Mesothelial cell of epicardium (in vitro differentiated cells): ENCODE data around the gene PTCD1. TPM values are rescaled to one million over a fixed set of nuclear protein-coding genes. Genes with fewer than 3 reads are reported as not detected.

Source experiments
- DNase-seq, 2 experiments: peaks; one replicate each; pipeline ENCODE4 v3.0.0; 2021; ENCODE audit warnings: low spot score in 2 of 2; ENCODE audit not compliant: unreplicated experiment in 2 of 2
- H3K27ac Mint-ChIP-seq: 2 replicates; pipeline ENCODE4 v1.8.0; 2021; ENCODE audit warnings: mixed read lengths
- H3K27me3 Mint-ChIP-seq: 2 replicates; pipeline ENCODE4 v1.8.0; 2021; ENCODE audit warnings: low read depth, mixed read lengths
- H3K36me3 Mint-ChIP-seq: 2 replicates; pipeline ENCODE4 v1.8.0; 2021; ENCODE audit warnings: mixed read lengths
- H3K4me1 Mint-ChIP-seq: 2 replicates; pipeline ENCODE4 v1.8.0; 2021; ENCODE audit warnings: mixed read lengths
- H3K4me3 Mint-ChIP-seq: 2 replicates; pipeline ENCODE4 v1.8.0; 2021; ENCODE audit warnings: mild to moderate bottlenecking, moderate library complexity, mixed read lengths
- H3K9me3 Mint-ChIP-seq: 2 replicates; pipeline ENCODE4 v1.8.0; 2021; ENCODE audit warnings: mixed read lengths
- total RNA-seq: library from RNA; stranded (reverse); gene quantifications from 3 replicates; pipeline ENCODE4 v1.2.1, GENCODE V29; 2021
- TF ChIP-seq, protein P1 (sequence below): fragments of 200-600 bp; sonication (generic); IDR thresholded peaks from one replicate; pipeline ENCODE4 v1.5.0; 2021; ENCODE audit warnings: antibody characterized with exemption; ENCODE audit not compliant: unreplicated experiment

The PTCD1 gene
- total RNA-seq, 1 donor from 2014 or later: 12.3 TPM

DNA sequence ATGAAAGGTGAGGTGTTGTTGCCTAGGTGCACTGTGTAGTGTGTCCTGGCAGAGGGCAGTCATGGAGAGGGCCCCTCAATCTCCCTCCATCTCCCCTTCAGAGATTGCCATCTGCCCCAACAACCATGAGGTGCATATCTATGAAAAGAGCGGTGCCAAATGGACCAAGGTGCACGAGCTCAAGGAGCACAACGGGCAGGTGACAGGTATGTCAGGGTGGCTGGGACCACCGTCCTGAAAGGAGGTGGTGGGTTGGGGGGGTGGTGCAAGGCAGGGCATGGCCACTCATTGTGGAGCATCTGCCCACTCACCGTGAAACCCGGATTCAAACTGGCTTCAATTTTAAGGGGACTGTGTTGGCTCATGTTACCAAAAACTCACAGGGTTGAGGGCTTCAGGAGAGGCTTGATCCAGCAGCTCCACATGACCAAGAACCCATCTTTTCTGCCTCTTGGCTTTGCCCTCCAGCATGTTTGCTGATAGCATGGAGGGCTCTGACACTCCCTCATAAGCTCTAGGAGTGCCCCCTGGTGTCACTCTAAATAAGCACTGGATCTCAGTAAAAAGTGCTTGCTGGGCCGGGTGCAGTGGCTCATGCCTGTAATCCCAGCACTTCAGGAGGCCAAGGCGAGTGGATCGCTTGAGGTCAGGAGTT, 51.9 kb downstream of the PTCD1 start:
- no peaks in the 10 kb centered on the region for H3K27me3 Mint-ChIP-seq
- DNase-seq: no peak
- H3K27ac Mint-ChIP-seq: no peak overlapping the region
- no peak overlapping the region for H3K4me3 Mint-ChIP-seq
- no peaks in the 10 kb centered on the region for H3K4me1 Mint-ChIP-seq
- no peaks in the 10 kb centered on the region for H3K9me3 Mint-ChIP-seq
- H3K36me3 Mint-ChIP-seq: peaks cover 10% of the 10 kb centered on the region
- TF ChIP-seq, protein P1, sequence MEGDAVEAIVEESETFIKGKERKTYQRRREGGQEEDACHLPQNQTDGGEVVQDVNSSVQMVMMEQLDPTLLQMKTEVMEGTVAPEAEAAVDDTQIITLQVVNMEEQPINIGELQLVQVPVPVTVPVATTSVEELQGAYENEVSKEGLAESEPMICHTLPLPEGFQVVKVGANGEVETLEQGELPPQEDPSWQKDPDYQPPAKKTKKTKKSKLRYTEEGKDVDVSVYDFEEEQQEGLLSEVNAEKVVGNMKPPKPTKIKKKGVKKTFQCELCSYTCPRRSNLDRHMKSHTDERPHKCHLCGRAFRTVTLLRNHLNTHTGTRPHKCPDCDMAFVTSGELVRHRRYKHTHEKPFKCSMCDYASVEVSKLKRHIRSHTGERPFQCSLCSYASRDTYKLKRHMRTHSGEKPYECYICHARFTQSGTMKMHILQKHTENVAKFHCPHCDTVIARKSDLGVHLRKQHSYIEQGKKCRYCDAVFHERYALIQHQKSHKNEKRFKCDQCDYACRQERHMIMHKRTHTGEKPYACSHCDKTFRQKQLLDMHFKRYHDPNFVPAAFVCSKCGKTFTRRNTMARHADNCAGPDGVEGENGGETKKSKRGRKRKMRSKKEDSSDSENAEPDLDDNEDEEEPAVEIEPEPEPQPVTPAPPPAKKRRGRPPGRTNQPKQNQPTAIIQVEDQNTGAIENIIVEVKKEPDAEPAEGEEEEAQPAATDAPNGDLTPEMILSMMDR: no peak

DNA sequence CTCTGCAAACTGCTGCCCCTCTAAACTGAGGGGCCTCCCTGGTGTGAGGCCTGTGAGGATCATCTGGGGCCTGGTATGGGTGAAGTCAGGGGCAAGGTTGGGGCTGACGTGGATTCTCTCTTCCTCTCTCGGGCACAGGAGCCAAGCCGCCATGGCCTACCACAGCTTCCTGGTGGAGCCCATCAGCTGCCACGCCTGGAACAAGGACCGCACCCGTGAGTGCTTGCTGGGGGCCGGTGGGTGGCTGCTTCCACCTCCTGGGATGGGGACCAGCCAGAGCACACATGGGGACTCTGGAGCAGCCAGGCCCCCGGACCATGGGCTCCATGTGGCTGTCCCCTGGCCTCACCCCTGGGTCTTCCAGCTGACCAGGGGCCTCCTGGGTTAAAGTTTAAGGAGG, 53.0 kb downstream of the PTCD1 start:
- TF ChIP-seq, protein P1: no peak
- peaks cover 8% of the 10 kb centered on the region for H3K36me3 Mint-ChIP-seq
- no peak overlapping the region for H3K27ac Mint-ChIP-seq
- H3K27me3 Mint-ChIP-seq: no peaks in the 10 kb centered on the region
- no peak overlapping the region for H3K4me3 Mint-ChIP-seq
- DNase-seq: no peak
- no peaks in the 10 kb centered on the region for H3K4me1 Mint-ChIP-seq
- H3K9me3 Mint-ChIP-seq: no peaks in the 10 kb centered on the region

DNA sequence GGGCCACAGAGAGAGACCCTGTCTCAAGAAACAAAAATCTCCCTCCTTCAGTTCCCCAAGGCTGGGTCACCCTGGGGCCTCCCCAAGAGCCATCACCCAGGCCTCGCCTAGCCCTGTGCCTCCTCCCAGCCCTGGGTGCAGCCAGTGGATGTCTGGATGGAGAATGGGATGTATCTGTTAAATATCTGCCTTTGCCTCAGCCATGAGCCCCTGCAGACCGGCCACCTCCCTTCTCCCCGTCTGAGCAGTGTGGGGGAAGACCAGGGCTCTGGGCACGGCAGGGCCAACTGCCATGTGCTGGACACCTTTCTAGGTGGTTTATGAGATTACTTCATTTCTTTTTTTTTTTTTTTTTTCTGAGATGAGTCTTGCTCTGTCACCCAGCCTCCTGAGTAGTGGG, 54.1 kb downstream of the PTCD1 start:
- TF ChIP-seq, protein P1: no peak
- H3K27me3 Mint-ChIP-seq: no peaks in the 10 kb centered on the region
- DNase-seq: no peak
- H3K9me3 Mint-ChIP-seq: no peaks in the 10 kb centered on the region
- peaks cover 8% of the 10 kb centered on the region for H3K4me1 Mint-ChIP-seq
- H3K36me3 Mint-ChIP-seq: peaks cover 8% of the 10 kb centered on the region
- no peak overlapping the region for H3K27ac Mint-ChIP-seq
- no peak overlapping the region for H3K4me3 Mint-ChIP-seq

DNA sequence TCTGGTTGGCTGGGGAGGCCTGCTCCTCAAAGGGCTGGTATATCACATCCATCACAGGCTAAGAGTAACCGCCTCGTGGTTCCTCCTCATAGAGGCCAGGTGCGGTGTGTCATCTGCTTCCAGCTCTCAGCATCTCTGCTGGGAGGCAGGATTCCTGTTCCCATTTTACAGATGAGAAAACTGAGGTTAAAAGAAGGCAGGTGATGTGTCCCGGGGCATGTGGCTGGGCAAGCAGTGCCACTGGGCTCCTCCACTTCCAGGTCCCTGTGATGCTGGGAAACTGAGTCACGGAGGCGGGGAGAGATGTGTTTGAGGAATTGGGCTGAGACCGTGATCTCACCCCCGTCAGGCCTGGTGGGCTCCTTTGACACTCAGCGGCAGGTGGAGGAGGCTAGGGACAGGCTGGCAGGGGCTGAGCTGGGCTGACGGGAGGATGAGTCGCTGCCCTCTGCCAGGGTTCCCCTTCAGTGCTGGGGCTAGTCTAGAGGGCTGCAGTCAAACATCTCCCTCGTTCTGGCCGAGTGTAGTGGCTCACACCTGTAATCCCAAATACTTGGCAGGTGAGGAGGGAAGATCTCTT, 54.7 kb downstream of the PTCD1 start:
- Mint-ChIP-seq H3K4me1 (peaks cover 13% of the 10 kb centered on the region), H3K27me3 (no peaks in the 10 kb centered on the region), H3K27ac (no peak overlapping the region), H3K4me3 (no peak overlapping the region), H3K36me3 (peaks cover 10% of the 10 kb centered on the region), H3K9me3 (no peaks in the 10 kb centered on the region)
- DNase-seq: no peak
- TF ChIP-seq, protein P1: no peak

DNA sequence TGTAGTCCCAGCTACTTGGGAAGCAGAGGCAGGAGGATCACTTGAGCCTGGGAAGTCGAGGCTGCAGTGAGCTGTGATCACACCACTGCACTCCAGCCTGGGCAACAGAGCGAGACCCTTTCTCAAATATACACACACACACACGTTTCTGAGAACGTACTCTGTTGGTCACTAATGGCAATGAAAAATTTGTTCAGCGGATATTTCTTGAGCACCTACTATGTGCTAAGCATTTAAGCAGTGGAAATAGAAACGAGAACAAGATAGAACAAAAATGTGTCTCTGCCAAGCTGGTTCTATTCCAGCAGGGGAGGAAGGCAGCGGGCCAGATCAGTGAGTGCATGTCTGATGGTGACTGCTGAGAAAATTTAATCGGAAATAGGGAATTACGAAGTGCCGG, 55.4 kb downstream of the PTCD1 start:
- Mint-ChIP-seq H3K4me1 (peaks cover 13% of the 10 kb centered on the region), H3K4me3 (no peak overlapping the region), H3K27me3 (no peaks in the 10 kb centered on the region), H3K27ac (no peak overlapping the region), H3K36me3 (peaks cover 7% of the 10 kb centered on the region), H3K9me3 (no peaks in the 10 kb centered on the region)
- TF ChIP-seq, protein P1: no peak
- no peak for DNase-seq
